Mucosa of rectum (tissue), 2 donors: ENCODE measurements around the gene CD160.

Source experiments
- H3K27ac ChIP-seq, 2 donors: one replicate each; pipeline ENCODE4 v1.7.0; 2013; ENCODE audit warnings: inconsistent platforms in 2 of 2, low read depth in 2 of 2, low read length in 2 of 2
- H3K27me3 ChIP-seq, 2 donors: one replicate each; pipeline ENCODE4 v1.7.0; 2013; ENCODE audit warnings: low read length in 2 of 2; ENCODE audit not compliant: control insufficient read depth in 2 of 2, insufficient read depth in 2 of 2
- H3K36me3 ChIP-seq, 2 donors: one replicate each; pipeline ENCODE4 v1.7.0; 2013; ENCODE audit warnings: low read length in 2 of 2; ENCODE audit not compliant: control insufficient read depth in 2 of 2, insufficient read depth in 2 of 2
- H3K4me1 ChIP-seq, 2 donors: one replicate each; pipeline ENCODE4 v1.7.0; 2013; ENCODE audit warnings: low read length in 2 of 2, mild to moderate bottlenecking in 1 of 2; ENCODE audit not compliant: control insufficient read depth in 2 of 2, insufficient read depth in 2 of 2
- H3K4me3 ChIP-seq, 2 donors: one replicate each; pipeline ENCODE4 v1.7.0; 2013; ENCODE audit warnings: low read length in 2 of 2
- H3K9ac ChIP-seq, 2 donors: one replicate each; pipeline ENCODE4 v1.7.0; 2013; ENCODE audit warnings: low read length in 2 of 2, low read depth in 1 of 2, mild to moderate bottlenecking in 1 of 2
- H3K9me3 ChIP-seq, 2 donors: one replicate each; pipeline ENCODE4 v1.7.0; 2013; ENCODE audit warnings: low read length in 2 of 2; ENCODE audit not compliant: control insufficient read depth in 2 of 2
- donor health status: healthy.
- donor health status: Normal muscosa, but diverticular disease.

Gene CD160

GRCh38 chr1:145788580-145788979, 69.3 kb downstream of the CD160 start:
- Histone ChIP-seq H3K36me3 (peaks cover 0 to 7% of the 10 kb centered on the region in 2 donors), H3K4me1 (peaks cover 4 to 6% of the 10 kb centered on the region in 2 donors), H3K27ac (no peak overlapping the region), H3K9me3 (no peaks in the 10 kb centered on the region), H3K4me3 (no peak overlapping the region), H3K27me3 (no peaks in the 10 kb centered on the region), H3K9ac (no peak overlapping the region)
